ENCODE measurements around the gene LITAFD.
A peak's percentile ranks its signal among the peaks of the same experiment; 100 is the strongest.

Gene LITAFD

GRCh38 chr16:8904018-8904430 lies 21.9 kb downstream of the LITAFD start:
- DNase-seq (ENCODE audit: low spot score) = no peak
- in situ Hi-C loops (cut with MboI; ENCODE audit: low pct_unique_long_range_greater_than_20kb, low sequenced_read_pairs, unreplicated experiment) = no loop called here
- TF ChIP-seq CTCF (IDR thresholded peaks at IDR 0.05; ENCODE audit: extremely low read depth, insufficient read depth, missing control alignments) = no peak

DNA sequence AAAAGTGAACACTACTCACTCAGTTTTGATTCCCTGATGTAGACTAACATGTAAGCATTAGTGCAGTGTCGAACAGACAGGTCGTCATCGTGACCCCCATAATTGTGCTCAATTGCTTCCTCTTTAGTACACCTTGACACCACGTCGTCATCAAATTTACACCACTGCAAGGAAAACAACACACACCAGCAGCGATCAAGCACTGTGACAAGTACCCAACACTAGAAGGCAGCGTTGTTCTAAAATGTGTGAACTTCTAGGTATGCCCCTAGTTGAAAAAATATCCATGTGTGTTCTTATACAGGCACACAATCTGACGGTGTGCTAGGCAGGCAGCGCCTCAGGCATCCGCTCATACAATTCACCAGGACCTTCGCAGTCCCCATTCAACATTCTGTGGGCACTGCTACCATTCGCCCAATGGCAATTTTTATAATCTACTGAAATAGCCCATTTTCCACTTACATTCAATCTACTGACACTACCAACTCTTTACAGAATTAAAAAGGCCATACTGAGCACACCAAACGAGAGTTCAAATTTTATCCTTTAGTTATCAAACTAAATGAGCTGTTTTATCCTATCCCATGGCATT lies 23.1 kb downstream of the LITAFD start:
- in situ Hi-C loops (cut with MboI; ENCODE audit: low pct_unique_long_range_greater_than_20kb, low sequenced_read_pairs, unreplicated experiment) = no loop called here
- peak; percentile 44 for TF ChIP-seq CTCF (IDR thresholded peaks at IDR 0.05; ENCODE audit: extremely low read depth, insufficient read depth, missing control alignments)
- no peak for DNase-seq (ENCODE audit: low spot score)

GRCh38 chr16:8905795-8906591 lies 23.8 kb downstream of the LITAFD start:
- no peak for DNase-seq (ENCODE audit: low spot score)
- in situ Hi-C loops (cut with MboI; ENCODE audit: low pct_unique_long_range_greater_than_20kb, low sequenced_read_pairs, unreplicated experiment) = no loop called here
- peak; percentile 22 for TF ChIP-seq CTCF (IDR thresholded peaks at IDR 0.05; ENCODE audit: extremely low read depth, insufficient read depth, missing control alignments)

- TF ChIP-seq CTCF (IDR thresholded peaks at IDR 0.05; ENCODE audit: extremely low read depth, insufficient read depth, missing control alignments) = no peak
- DNase-seq (ENCODE audit: low spot score) = no peak
- in situ Hi-C loops (cut with MboI; ENCODE audit: low pct_unique_long_range_greater_than_20kb, low sequenced_read_pairs, unreplicated experiment) = no loop called here
Observed at GRCh38 chr16:8907096-8907495, 24.9 kb downstream of the LITAFD start.

GRCh38 chr16:8908810-8909468 lies 26.8 kb downstream of the LITAFD start:
- no peak for DNase-seq (ENCODE audit: low spot score)
- no peak for TF ChIP-seq CTCF (IDR thresholded peaks at IDR 0.05; ENCODE audit: extremely low read depth, insufficient read depth, missing control alignments)
- in situ Hi-C loops (cut with MboI; ENCODE audit: low pct_unique_long_range_greater_than_20kb, low sequenced_read_pairs, unreplicated experiment) = no loop called here

DNA sequence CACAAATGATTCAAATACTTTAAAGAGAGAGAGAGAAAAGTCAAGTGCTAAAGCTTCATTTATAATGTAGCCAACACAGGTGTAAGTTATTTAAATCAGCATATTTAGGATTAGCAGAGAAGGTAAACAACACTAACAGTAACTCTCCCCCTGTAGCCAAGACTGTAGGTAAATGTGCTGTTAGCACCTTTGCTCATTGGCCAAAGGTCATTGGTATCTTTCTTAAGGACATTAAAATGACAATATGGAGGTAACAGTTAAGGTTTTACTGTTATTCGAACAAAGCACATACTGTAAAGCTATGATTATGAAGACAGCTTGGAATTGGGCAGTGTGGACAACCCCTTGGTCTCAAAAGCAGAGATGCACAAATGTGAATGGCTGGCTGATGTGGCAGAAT lies 28.7 kb downstream of the LITAFD start:
- in situ Hi-C loops (cut with MboI; ENCODE audit: low pct_unique_long_range_greater_than_20kb, low sequenced_read_pairs, unreplicated experiment) = no loop called here
- DNase-seq (ENCODE audit: low spot score) = no peak
- TF ChIP-seq CTCF (IDR thresholded peaks at IDR 0.05; ENCODE audit: extremely low read depth, insufficient read depth, missing control alignments) = no peak
